HEK293T (cell line): ENCODE measurements around the gene HEATR5A.
A peak's percentile ranks its signal among the peaks of the same experiment; 100 is the strongest.

Experiments
- ARNT ChIP-seq: fragments of 450-650 bp; IDR thresholded peaks from 2 replicates; pipeline ENCODE4 v1.6.1; 2017; ENCODE audit warnings: mild to moderate bottlenecking
- BHLHE40 ChIP-seq: fragments of 450-650 bp; IDR thresholded peaks from 2 replicates; pipeline ENCODE4 v1.6.1; 2016; ENCODE audit warnings: mild to moderate bottlenecking, moderate library complexity, borderline replicate concordance
- FOXA1 ChIP-seq: fragments of 450-650 bp; IDR thresholded peaks from 2 replicates; pipeline ENCODE4 v1.6.1; 2016; ENCODE audit warnings: mild to moderate bottlenecking
- FOXK2 ChIP-seq: fragments of 450-650 bp; IDR thresholded peaks from 2 replicates; pipeline ENCODE4 v1.6.1; 2016; ENCODE audit warnings: mild to moderate bottlenecking
- FOXM1 ChIP-seq: fragments of 450-650 bp; IDR thresholded peaks from 2 replicates; pipeline ENCODE4 v1.6.1; 2017; ENCODE audit warnings: mild to moderate bottlenecking, borderline replicate concordance
- LEF1 ChIP-seq: fragments of 450-650 bp; IDR thresholded peaks from 2 replicates; pipeline ENCODE4 v1.6.1; 2017; ENCODE audit warnings: mild to moderate bottlenecking, borderline replicate concordance
- NFRKB ChIP-seq: fragments of 450-650 bp; IDR thresholded peaks from 2 replicates; pipeline ENCODE4 v1.6.1; 2016; ENCODE audit warnings: mild to moderate bottlenecking, moderate library complexity
- PKNOX1 ChIP-seq: fragments of 450-650 bp; IDR thresholded peaks from 2 replicates; pipeline ENCODE4 v1.6.1; 2016
- SP1 ChIP-seq: fragments of 450-650 bp; IDR thresholded peaks from 2 replicates; pipeline ENCODE4 v1.6.1; 2017
- SUZ12 ChIP-seq: fragments of 450-650 bp; IDR thresholded peaks from 2 replicates; pipeline ENCODE4 v1.6.1; 2016; ENCODE audit warnings: mild to moderate bottlenecking
- TARDBP ChIP-seq: fragments of 450-650 bp; IDR thresholded peaks from 2 replicates; pipeline ENCODE4 v1.6.1; 2016
- ZNF384 ChIP-seq: fragments of 450-650 bp; IDR thresholded peaks from 2 replicates; pipeline ENCODE4 v1.6.1; 2016

- TF ChIP-seq FOXK2 (no peak), ZNF384 (no peak), FOXM1 (no peak), ARNT (no peak), LEF1 (no peak), TARDBP (no peak), BHLHE40 (no peak), PKNOX1 (peak; percentile 58; the same call in 1 of the 2 replicates), SP1 (no peak), SUZ12 (no peak), FOXA1 (no peak), NFRKB (no peak)
Measured at GRCh38 chr14:31261859-31262731, 158.3 kb downstream of the HEATR5A start.
